GM12872 (cell line): ENCODE measurements around the gene CFAP53.

Experiments
- TF ChIP-seq, protein P1 (sequence below): IDR thresholded peaks from 3 replicates; pipeline ENCODE4 v1.5.1; 2011; ENCODE audit warnings: low read depth, mild to moderate bottlenecking, low read length, moderate library complexity; ENCODE audit not compliant: insufficient read depth

The CFAP53 gene

DNA sequence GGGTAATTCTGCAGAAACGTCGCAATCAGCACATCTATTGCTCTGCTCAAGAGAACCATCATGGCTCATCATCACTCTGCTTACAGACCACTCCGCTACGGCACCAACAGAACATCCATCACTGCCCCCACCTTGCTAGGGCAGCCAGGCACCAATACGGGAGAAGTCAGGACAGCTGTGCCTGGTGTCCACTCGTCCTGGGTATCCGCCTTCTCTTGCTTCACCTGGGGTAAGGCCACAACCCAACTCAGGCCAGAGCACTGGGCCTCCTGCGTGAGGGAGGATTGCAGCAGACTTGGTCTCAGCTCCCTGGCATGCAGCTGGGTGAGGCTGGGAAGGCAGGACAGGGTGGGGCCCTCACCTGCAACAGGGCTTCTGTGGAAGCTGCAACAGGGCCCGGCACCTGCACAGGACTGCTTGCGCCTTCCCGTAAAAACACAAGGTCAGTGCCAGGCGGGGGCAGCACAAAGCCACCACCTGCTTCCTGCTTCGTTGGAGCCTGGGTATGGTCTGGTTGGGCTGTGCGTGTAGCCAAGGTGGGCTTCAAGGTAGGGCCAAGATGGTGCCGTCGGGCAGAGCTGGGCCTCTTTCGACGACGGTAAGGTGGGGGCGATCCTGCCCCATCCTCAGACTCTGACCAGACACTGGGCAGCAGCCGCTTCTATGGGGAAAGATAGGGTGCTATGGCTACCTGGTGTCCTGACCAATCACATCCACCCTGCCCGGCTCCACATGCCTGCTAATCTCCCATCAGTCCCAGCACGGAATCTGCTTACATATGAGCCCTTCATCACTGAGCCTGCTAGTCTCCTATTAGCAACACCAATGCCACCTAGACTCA is 7.1 kb upstream of the CFAP53 start:
- TF ChIP-seq, protein P1, sequence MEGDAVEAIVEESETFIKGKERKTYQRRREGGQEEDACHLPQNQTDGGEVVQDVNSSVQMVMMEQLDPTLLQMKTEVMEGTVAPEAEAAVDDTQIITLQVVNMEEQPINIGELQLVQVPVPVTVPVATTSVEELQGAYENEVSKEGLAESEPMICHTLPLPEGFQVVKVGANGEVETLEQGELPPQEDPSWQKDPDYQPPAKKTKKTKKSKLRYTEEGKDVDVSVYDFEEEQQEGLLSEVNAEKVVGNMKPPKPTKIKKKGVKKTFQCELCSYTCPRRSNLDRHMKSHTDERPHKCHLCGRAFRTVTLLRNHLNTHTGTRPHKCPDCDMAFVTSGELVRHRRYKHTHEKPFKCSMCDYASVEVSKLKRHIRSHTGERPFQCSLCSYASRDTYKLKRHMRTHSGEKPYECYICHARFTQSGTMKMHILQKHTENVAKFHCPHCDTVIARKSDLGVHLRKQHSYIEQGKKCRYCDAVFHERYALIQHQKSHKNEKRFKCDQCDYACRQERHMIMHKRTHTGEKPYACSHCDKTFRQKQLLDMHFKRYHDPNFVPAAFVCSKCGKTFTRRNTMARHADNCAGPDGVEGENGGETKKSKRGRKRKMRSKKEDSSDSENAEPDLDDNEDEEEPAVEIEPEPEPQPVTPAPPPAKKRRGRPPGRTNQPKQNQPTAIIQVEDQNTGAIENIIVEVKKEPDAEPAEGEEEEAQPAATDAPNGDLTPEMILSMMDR = no peak

GRCh38 chr18:50272568-50272967 is 6.3 kb upstream of the CFAP53 start:
- TF ChIP-seq, protein P1 = no peak

DNA sequence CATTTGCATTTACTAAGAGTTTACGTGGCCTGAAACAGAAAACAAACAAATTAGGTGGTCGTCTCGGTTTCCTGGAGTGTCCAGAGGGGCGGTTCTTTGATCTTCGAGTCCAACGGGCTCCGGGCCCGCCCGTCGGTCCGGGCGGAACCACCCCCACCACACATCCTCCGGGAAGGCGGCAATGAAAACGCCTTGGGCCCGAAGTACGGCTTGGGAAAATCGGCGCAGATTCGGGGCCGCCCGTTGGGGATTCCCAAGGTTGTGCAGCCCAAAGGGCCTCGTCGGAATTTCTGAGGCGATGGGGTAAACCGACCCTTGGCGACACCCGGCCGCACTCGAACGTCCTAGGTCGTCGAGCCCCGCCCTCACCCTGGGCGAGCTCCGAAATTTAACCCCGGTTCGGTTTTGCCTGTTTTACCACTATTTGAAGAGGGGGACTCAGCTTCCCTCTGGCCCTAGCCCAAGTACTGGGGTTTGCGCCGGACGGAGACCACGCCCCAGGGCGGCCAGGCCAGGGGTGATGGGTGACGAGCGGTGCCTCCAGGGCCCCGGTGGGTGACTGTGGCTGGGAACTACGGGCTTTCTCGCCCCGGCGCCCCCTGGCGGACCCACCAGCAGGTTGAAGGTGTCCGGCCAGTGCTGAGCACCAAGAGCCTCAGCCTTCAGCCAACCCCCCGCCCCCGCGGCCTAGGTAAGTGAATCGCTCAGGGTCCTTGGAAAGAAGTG is 1.9 kb upstream of the CFAP53 start:
- TF ChIP-seq, protein P1 = peak; percentile 89

GRCh38 chr18:50262977-50263376 is 3.3 kb downstream of the CFAP53 start:
- TF ChIP-seq, protein P1 = no peak

DNA sequence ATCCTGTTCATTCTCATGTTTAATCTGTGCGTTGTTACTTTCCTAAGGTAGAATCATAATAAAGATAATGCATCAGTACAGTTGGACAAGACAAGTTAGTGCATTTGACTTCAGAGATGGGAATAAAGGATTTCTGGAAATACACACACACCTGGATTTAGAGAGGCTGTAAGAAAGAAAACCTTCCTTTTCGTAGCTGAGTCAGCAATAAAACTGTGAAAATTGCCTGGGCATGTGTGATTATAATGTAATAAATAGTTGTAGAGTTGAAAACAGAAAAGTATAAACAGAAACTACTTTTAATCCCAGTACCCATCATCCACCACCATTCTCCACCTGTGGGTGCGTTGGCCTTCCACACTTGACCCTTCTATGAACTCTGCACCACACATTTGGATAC is 15.4 kb downstream of the CFAP53 start:
- TF ChIP-seq, protein P1 = no peak

DNA sequence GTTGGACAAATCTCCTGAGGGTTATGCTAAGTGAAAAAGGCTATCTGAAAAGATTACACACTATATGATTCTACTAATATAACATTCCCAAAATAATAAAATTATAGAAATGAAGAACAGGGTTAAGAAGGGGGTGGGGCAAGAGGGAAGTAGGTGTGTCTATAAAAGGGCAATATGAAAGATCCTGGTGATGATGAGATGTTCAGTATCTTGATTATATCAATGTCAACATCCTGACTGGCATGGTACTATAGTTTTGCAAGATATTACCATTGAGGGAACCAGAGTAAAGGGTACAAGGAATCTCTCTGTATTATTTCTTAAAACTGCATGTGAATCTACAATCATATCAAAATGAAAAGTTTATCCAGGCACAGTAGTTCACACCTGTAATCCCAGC is 16.7 kb downstream of the CFAP53 start:
- TF ChIP-seq, protein P1 = no peak

DNA sequence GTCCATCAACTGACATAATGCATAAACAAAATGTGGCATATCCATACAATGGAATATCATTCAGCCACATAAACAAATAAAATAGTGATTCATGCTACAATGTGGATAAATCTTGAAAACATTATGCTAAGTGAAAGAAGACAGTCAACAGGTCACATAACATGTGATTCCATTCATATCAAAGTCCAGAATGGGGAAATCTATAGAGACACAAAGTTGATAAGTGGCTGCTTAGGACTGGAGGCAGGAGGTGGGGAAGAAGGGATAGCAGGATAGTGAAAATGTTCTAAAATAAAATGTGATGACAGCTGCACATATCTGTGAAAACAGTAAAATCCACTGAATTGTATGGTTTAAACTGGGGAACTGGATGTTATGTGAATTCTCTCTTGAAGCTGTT is 18.7 kb downstream of the CFAP53 start:
- TF ChIP-seq, protein P1 = no peak
